ENCODE measurements around the gene INPP5D.

The INPP5D gene

DNA sequence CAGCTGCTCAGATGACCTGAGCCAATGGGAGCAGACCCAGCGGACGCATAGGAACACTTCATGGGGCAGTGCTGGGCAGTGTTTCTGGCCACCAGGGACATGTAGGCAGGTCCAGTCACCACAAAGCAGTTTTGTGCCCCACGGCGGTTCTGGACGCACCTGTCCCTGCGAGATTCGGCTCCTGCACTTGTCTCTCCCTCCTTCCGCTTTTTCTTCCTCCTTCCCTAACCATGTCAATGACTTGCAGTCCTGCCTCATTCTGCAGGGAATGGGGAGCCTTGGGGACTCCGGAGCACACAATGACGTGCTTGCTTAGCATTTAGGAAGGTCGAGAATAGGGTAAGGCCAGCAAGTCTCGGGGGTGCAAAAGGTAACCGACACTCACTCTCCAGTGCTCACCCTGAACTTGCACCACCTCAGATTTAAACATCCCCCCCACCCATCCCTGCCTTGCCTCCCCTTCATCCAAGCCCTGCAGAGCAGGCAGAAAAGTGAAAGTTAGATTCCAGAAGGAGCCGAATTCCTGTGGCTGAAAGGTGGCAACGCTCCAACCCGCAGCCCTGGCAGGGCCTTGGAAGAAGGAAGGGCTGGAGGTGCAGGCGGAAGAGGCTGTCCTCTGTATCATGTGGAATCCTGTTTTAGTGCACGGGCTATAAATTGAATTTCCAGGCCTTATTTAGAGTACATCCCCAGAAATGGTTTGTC lies 150.9 kb downstream of the INPP5D start:
- H3K27ac ChIP-seq (ENCODE audit: poor library complexity, severe bottlenecking), result peak overlapping the region; percentile 40
- peaks cover 46% of the 10 kb centered on the region for H3K4me1 ChIP-seq (ENCODE audit: insufficient read depth, poor library complexity, severe bottlenecking)
- H3K9me3 ChIP-seq (ENCODE audit: severe bottlenecking), result no peaks in the 10 kb centered on the region
- DNase-seq (ENCODE audit: low spot score), result peak; percentile 91
- peak; percentile 76 for ATAC-seq (ENCODE audit: low read depth)
- H3K36me3 ChIP-seq (ENCODE audit: low read depth), result no peaks in the 10 kb centered on the region
- no peaks in the 10 kb centered on the region for H3K27me3 ChIP-seq (ENCODE audit: insufficient read depth, poor library complexity, severe bottlenecking)
- H3K4me3 ChIP-seq (ENCODE audit: severe bottlenecking), result no peak overlapping the region
- TF ChIP-seq, protein P1, sequence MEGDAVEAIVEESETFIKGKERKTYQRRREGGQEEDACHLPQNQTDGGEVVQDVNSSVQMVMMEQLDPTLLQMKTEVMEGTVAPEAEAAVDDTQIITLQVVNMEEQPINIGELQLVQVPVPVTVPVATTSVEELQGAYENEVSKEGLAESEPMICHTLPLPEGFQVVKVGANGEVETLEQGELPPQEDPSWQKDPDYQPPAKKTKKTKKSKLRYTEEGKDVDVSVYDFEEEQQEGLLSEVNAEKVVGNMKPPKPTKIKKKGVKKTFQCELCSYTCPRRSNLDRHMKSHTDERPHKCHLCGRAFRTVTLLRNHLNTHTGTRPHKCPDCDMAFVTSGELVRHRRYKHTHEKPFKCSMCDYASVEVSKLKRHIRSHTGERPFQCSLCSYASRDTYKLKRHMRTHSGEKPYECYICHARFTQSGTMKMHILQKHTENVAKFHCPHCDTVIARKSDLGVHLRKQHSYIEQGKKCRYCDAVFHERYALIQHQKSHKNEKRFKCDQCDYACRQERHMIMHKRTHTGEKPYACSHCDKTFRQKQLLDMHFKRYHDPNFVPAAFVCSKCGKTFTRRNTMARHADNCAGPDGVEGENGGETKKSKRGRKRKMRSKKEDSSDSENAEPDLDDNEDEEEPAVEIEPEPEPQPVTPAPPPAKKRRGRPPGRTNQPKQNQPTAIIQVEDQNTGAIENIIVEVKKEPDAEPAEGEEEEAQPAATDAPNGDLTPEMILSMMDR (IDR thresholded peaks at IDR 0.05; ENCODE audit: poor library complexity, severe bottlenecking), result no peak

DNA sequence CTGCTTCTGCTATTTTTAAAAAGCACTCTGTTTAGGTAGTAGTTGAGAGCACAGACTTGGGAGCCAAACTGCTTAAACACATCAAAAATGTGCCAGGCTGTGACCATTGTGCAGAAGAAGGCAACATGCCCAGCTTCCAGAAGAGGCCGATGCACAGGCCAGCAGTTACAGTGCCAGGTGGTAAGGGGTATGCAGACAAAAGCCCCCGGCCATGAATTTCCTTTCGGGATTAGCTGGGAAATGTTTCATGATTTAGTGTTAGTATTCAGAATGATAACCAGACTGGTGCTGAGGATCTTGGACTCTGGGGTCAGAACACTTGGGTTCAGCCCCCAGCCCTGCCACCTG lies 151.4 kb downstream of the INPP5D start:
- Histone ChIP-seq H3K9me3 (ENCODE audit: severe bottlenecking) (no peaks in the 10 kb centered on the region), H3K4me1 (ENCODE audit: insufficient read depth, poor library complexity, severe bottlenecking) (peaks cover 46% of the 10 kb centered on the region), H3K27me3 (ENCODE audit: insufficient read depth, poor library complexity, severe bottlenecking) (no peaks in the 10 kb centered on the region), H3K36me3 (ENCODE audit: low read depth) (no peaks in the 10 kb centered on the region), H3K4me3 (ENCODE audit: severe bottlenecking) (no peak overlapping the region), H3K27ac (ENCODE audit: poor library complexity, severe bottlenecking) (peak overlapping the region; percentile 40)
- DNase-seq (ENCODE audit: low spot score) (no peak), ATAC-seq (ENCODE audit: low read depth) (no peak)
- TF ChIP-seq, protein P1 (IDR thresholded peaks at IDR 0.05; ENCODE audit: poor library complexity, severe bottlenecking), result no peak

DNA sequence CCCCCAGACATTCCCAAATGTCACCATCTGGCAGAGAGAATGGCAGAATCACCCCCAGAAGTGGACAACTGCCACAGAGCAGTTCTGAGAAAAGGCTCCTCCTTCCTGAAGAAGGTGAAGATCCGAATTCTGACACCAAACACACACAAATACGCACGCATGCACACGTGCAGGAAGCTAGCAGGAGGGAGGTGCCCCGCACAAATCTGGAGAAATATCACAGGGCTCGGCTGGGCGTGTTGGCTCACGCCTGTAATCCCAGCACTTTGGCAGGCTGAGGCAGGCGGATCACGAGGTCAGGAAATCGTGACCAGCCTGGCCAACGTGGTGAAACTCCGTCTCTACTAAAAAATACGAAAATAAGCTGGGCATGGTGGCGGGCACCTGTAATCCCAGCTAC lies 152.9 kb downstream of the INPP5D start:
- DNase-seq (ENCODE audit: low spot score) (no peak), ATAC-seq (ENCODE audit: low read depth) (0 out of 3 replicates have a peak, but pooled peaks have one; percentile 6)
- Histone ChIP-seq H3K9me3 (ENCODE audit: severe bottlenecking) (no peaks in the 10 kb centered on the region), H3K4me3 (ENCODE audit: severe bottlenecking) (no peak overlapping the region), H3K27ac (ENCODE audit: poor library complexity, severe bottlenecking) (peak overlapping the region; percentile 12), H3K36me3 (ENCODE audit: low read depth) (no peaks in the 10 kb centered on the region), H3K4me1 (ENCODE audit: insufficient read depth, poor library complexity, severe bottlenecking) (peaks cover 46% of the 10 kb centered on the region), H3K27me3 (ENCODE audit: insufficient read depth, poor library complexity, severe bottlenecking) (no peaks in the 10 kb centered on the region)
- TF ChIP-seq, protein P1 (IDR thresholded peaks at IDR 0.05; ENCODE audit: poor library complexity, severe bottlenecking), result no peak

DNA sequence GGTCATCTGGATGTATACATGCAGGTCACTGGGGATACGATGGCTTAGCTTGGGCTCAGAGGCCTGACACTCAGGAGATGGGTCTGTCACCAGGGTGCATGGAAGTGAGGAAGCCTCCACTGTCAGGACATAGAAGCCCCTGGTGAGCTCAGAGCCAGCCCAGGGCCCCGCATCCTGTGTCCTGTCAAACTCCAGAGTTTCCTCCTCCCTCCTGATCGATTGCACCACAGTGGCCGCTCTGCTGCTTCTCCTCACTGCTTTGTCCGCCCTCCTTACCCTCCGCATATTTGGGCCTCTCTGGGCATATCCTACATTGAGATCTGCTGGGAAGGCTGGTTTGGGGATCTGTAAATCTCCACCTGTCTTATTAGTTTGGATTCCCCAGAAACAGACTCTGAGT lies 153.8 kb downstream of the INPP5D start:
- peaks cover 36% of the 10 kb centered on the region for H3K4me1 ChIP-seq (ENCODE audit: insufficient read depth, poor library complexity, severe bottlenecking)
- no peaks in the 10 kb centered on the region for H3K27me3 ChIP-seq (ENCODE audit: insufficient read depth, poor library complexity, severe bottlenecking)
- H3K27ac ChIP-seq (ENCODE audit: poor library complexity, severe bottlenecking), result no peak overlapping the region
- DNase-seq (ENCODE audit: low spot score), result no peak
- H3K4me3 ChIP-seq (ENCODE audit: severe bottlenecking), result no peak overlapping the region
- no peaks in the 10 kb centered on the region for H3K36me3 ChIP-seq (ENCODE audit: low read depth)
- TF ChIP-seq, protein P1 (IDR thresholded peaks at IDR 0.05; ENCODE audit: poor library complexity, severe bottlenecking), result no peak
- no peaks in the 10 kb centered on the region for H3K9me3 ChIP-seq (ENCODE audit: severe bottlenecking)
- no peak for ATAC-seq (ENCODE audit: low read depth)

DNA sequence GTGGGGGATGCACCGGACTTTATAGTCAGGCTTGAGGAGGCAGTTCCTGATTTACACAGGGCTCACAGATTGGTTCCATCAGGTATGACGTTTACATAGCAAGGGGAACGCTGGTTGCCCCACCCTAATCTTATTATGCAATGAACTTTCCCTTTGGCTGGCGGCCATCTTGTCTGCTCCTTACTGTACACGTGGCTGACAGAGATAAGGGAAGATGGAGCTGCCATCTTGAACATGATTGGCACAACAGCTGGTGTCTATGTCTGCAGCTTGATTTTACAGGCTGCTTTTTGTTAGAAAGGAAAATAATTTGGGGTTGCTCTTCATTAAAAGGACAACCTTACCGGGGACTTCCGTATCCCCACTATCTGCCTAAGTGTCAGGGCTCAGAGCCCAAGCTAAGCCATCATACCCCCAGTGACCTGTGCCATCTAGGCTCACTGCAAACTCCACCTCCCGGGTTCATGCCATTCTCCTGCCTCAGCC lies 157.8 kb downstream of the INPP5D start:
- ATAC-seq (ENCODE audit: low read depth) (no peak), DNase-seq (ENCODE audit: low spot score) (no peak)
- no peak overlapping the region for H3K27ac ChIP-seq (ENCODE audit: poor library complexity, severe bottlenecking)
- H3K9me3 ChIP-seq (ENCODE audit: severe bottlenecking), result no peaks in the 10 kb centered on the region
- no peaks in the 10 kb centered on the region for H3K36me3 ChIP-seq (ENCODE audit: low read depth)
- H3K4me1 ChIP-seq (ENCODE audit: insufficient read depth, poor library complexity, severe bottlenecking), result peaks cover 6% of the 10 kb centered on the region
- TF ChIP-seq, protein P1 (IDR thresholded peaks at IDR 0.05; ENCODE audit: poor library complexity, severe bottlenecking), result no peak
- no peaks in the 10 kb centered on the region for H3K27me3 ChIP-seq (ENCODE audit: insufficient read depth, poor library complexity, severe bottlenecking)
- no peak overlapping the region for H3K4me3 ChIP-seq (ENCODE audit: severe bottlenecking)
